Measurements from ENCODE around the gene EYA4. TPM values are rescaled to one million over a fixed set of nuclear protein-coding genes. Genes with fewer than 3 reads are reported as not detected.

Gene EYA4
- total RNA-seq, 4 donors from 2014 or later = 0.13 to 0.17 TPM; not detected in 2

GRCh38 chr6:133407320-133408100 is 166.4 kb downstream of the EYA4 start:
- no peak overlapping the region for H3K4me3 ChIP-seq (ENCODE audit: low read depth, poor library complexity, severe bottlenecking)
- intact Hi-C loops (cut with DNase I; ENCODE audit: low total_unique reads) = no loop called here
- no peak for TF ChIP-seq CTCF (IDR thresholded peaks at IDR 0.05)
- TF ChIP-seq POLR2A (IDR thresholded peaks at IDR 0.05) = no peak
- WGBS, 2 donors = 56 to 59% methylated on average over 3 of the region's 3 CpGs
- no peak for DNase-seq (ENCODE audit: low spot score in 2 of 2)

- 55 to 59% methylated on average over 2 of the region's 2 CpGs for WGBS, 2 donors
- DNase-seq (ENCODE audit: low spot score in 2 of 2) = no peak
- no peak for TF ChIP-seq CTCF (IDR thresholded peaks at IDR 0.05)
- no peak overlapping the region for H3K4me3 ChIP-seq (ENCODE audit: low read depth, poor library complexity, severe bottlenecking)
- intact Hi-C loops (cut with DNase I; ENCODE audit: low total_unique reads) = no loop called here
These were observed 167.0 kb downstream of the EYA4 start for GRCh38 chr6:133408132-133408531.

GRCh38 chr6:133408543-133408942 is 167.4 kb downstream of the EYA4 start:
- no peak overlapping the region for H3K4me3 ChIP-seq (ENCODE audit: low read depth, poor library complexity, severe bottlenecking)
- no peak for DNase-seq (ENCODE audit: low spot score in 2 of 2)
- 70 to 78% methylated on average over 3 of the region's 3 CpGs for WGBS, 2 donors
- TF ChIP-seq CTCF (IDR thresholded peaks at IDR 0.05) (no peak), POLR2A (IDR thresholded peaks at IDR 0.05) (no peak)
- intact Hi-C loops (cut with DNase I; ENCODE audit: low total_unique reads) = no loop called here

GRCh38 chr6:133410638-133411435 is 169.7 kb downstream of the EYA4 start:
- WGBS, 2 donors = 52 to 58% methylated on average over 6 of the region's 6 CpGs
- TF ChIP-seq POLR2A (IDR thresholded peaks at IDR 0.05) = no peak
- TF ChIP-seq CTCF (IDR thresholded peaks at IDR 0.05) = no peak
- no peak overlapping the region for H3K4me3 ChIP-seq (ENCODE audit: low read depth, poor library complexity, severe bottlenecking)
- DNase-seq (ENCODE audit: low spot score in 2 of 2) = no peak
- intact Hi-C loops (cut with DNase I; ENCODE audit: low total_unique reads) = no loop called here

GRCh38 chr6:133411757-133412156 is 170.6 kb downstream of the EYA4 start:
- intact Hi-C loops (cut with DNase I; ENCODE audit: low total_unique reads) = no loop called here
- H3K4me3 ChIP-seq (ENCODE audit: low read depth, poor library complexity, severe bottlenecking) = no peak overlapping the region
- no peak for TF ChIP-seq POLR2A (IDR thresholded peaks at IDR 0.05)
- no peak for TF ChIP-seq CTCF (IDR thresholded peaks at IDR 0.05)
- no peak for DNase-seq (ENCODE audit: low spot score in 2 of 2)
